Liver (tissue), 9 donors: ENCODE data around the gene MAP7D1. TPM values are rescaled to one million over a fixed set of nuclear protein-coding genes. Genes with fewer than 3 reads are reported as not detected.

ENCODE experiments used
- DNase-seq: peaks from one replicate; pipeline ENCODE4 v3.0.0-alpha.2; 2017; ENCODE audit warnings: low spot score
- H3K27ac ChIP-seq, 2 donors: one replicate each; pipeline ENCODE4 v1.7.0; 2013; ENCODE audit warnings: inconsistent platforms in 2 of 2, low read length in 2 of 2, control low read depth in 1 of 2, low read depth in 1 of 2, mild to moderate bottlenecking in 1 of 2
- H3K27me3 ChIP-seq, 4 donors: one replicate each; pipeline versions ENCODE4 v1.6.1 to v1.7.0; 2013; ENCODE audit warnings: low read length in 3 of 4, inconsistent platforms in 1 of 4, mild to moderate bottlenecking in 1 of 4, moderate library complexity in 1 of 4; ENCODE audit not compliant: control insufficient read depth in 4 of 4, insufficient read depth in 4 of 4
- H3K36me3 ChIP-seq, 4 donors: one replicate each; pipeline versions ENCODE4 v1.6.1 to v1.7.0; 2013; ENCODE audit warnings: low read length in 3 of 4, mild to moderate bottlenecking in 3 of 4, low read depth in 1 of 4, moderate library complexity in 1 of 4; ENCODE audit not compliant: control insufficient read depth in 4 of 4, insufficient read depth in 3 of 4
- H3K4me1 ChIP-seq, 4 donors: one replicate each; pipeline versions ENCODE4 v1.6.1 to v1.7.0; 2013; ENCODE audit warnings: low read length in 3 of 4, mild to moderate bottlenecking in 3 of 4, moderate library complexity in 1 of 4; ENCODE audit not compliant: control insufficient read depth in 4 of 4, insufficient read depth in 4 of 4
- H3K4me3 ChIP-seq, 3 donors: one replicate each; pipeline versions ENCODE4 v1.6.1 to v1.7.0; 2013; ENCODE audit warnings: low read length in 3 of 3, control low read depth in 1 of 3, low read depth in 1 of 3, mild to moderate bottlenecking in 1 of 3
- H3K9ac ChIP-seq, 2 donors: one replicate each; pipeline ENCODE4 v1.7.0; 2013; ENCODE audit warnings: low read length in 2 of 2, mild to moderate bottlenecking in 2 of 2, moderate library complexity in 2 of 2, control low read depth in 1 of 2, low read depth in 1 of 2
- H3K9me3 ChIP-seq, 4 donors: one replicate each; pipeline versions ENCODE4 v1.6.1 to v1.7.0; 2013; ENCODE audit warnings: low read length in 3 of 4; ENCODE audit not compliant: control insufficient read depth in 4 of 4
- ATF3 ChIP-seq: IDR thresholded peaks from 2 replicates; pipeline ENCODE4 v1.6.1; 2016; ENCODE audit warnings: antibody characterized with exemption
- CTCF ChIP-seq: fragments of 150-350 bp; IDR thresholded peaks from 2 replicates; pipeline ENCODE4 v1.5.1; 2017; ENCODE audit warnings: improper control_type of control experiment, low read depth, low read length; ENCODE audit not compliant: missing input control
- EGR1 ChIP-seq, 2 donors: IDR thresholded peaks; 2 replicates each; pipeline ENCODE4 v1.6.1; 2016 to 2018; ENCODE audit warnings: antibody characterized with exemption in 2 of 2, low read depth in 2 of 2
- FOXA1 ChIP-seq: IDR thresholded peaks from 2 replicates; pipeline ENCODE4 v1.6.1; 2016; ENCODE audit warnings: antibody characterized with exemption
- FOXA2 ChIP-seq: IDR thresholded peaks from 2 replicates; pipeline ENCODE4 v1.6.1; 2016; ENCODE audit warnings: antibody characterized with exemption
- GABPA ChIP-seq, 2 donors: IDR thresholded peaks in 1 of 2; conservative IDR thresholded peaks in 1 of 2; 2 replicates each; pipeline ENCODE4 v1.6.1; 2016; ENCODE audit warnings: antibody characterized with exemption in 2 of 2, mild to moderate bottlenecking in 1 of 2, moderate library complexity in 1 of 2
- HNF4A ChIP-seq, 2 donors: conservative IDR thresholded peaks; 2 replicates each; pipeline ENCODE4 v1.6.1; 2016; ENCODE audit warnings: antibody characterized with exemption in 2 of 2, mild to moderate bottlenecking in 2 of 2
- HNF4G ChIP-seq: IDR thresholded peaks from 2 replicates; pipeline ENCODE4 v1.6.1; 2016; ENCODE audit warnings: antibody characterized with exemption
- JUND ChIP-seq, 2 donors: IDR thresholded peaks; 2 replicates each; pipeline ENCODE4 v1.6.1; 2016; ENCODE audit warnings: antibody characterized with exemption in 2 of 2
- MAX ChIP-seq: IDR thresholded peaks from 2 replicates; pipeline ENCODE4 v1.6.1; 2016; ENCODE audit warnings: antibody characterized with exemption
- NR2F2 ChIP-seq: IDR thresholded peaks from 2 replicates; pipeline ENCODE4 v1.6.1; 2016; ENCODE audit warnings: antibody characterized with exemption
- RAD21 ChIP-seq, 2 donors: IDR thresholded peaks; 2 replicates each; pipeline ENCODE4 v1.6.1; 2016; ENCODE audit warnings: antibody characterized with exemption in 2 of 2, mild to moderate bottlenecking in 2 of 2
- REST ChIP-seq: IDR thresholded peaks from 2 replicates; pipeline ENCODE4 v1.6.1; 2016; ENCODE audit warnings: antibody characterized with exemption, mild to moderate bottlenecking
- RXRA ChIP-seq, 2 donors: IDR thresholded peaks; 2 replicates each; pipeline ENCODE4 v1.6.1; 2017 to 2018; ENCODE audit warnings: antibody characterized with exemption in 2 of 2, mild to moderate bottlenecking in 1 of 2
- SP1 ChIP-seq: IDR thresholded peaks from 2 replicates; pipeline ENCODE4 v1.6.1; 2018; ENCODE audit warnings: antibody characterized with exemption, mild to moderate bottlenecking
- TAF1 ChIP-seq: conservative IDR thresholded peaks from 2 replicates; pipeline ENCODE4 v1.6.1; 2016; ENCODE audit warnings: antibody characterized with exemption, mild to moderate bottlenecking
- YY1 ChIP-seq: IDR thresholded peaks from 2 replicates; pipeline ENCODE4 v1.6.1; 2016; ENCODE audit warnings: antibody characterized with exemption, mild to moderate bottlenecking
- ZBTB33 ChIP-seq: IDR thresholded peaks from 2 replicates; pipeline ENCODE4 v1.6.1; 2016; ENCODE audit warnings: antibody characterized with exemption
- WGBS: extraction: QIAGEN DNeasy Blood & Tissue Kit; methylation state at CpG from one replicate; pipeline ENCODE4 v1.1.7; 2013; 5-methylcytosine and 5-hydroxymethylcytosine counted together
- polyA plus RNA-seq, 2 donors: library from polyadenylated mRNA; stranded (reverse) in 1 of 2; unstranded in 1 of 2; fragments of 200-250 nt in 1 of 2; fragments of >200 nt in 1 of 2; fragmentation: Nextera tagmentation in 1 of 2; extraction: Ambion mirVana in 1 of 2; gene quantifications; one replicate each; pipeline versions ENCODE4 v1.2.1 to v1.2.3, GENCODE V29; 2013 to 2015
- total RNA-seq, 2 donors: library from RNA; depleted of rRNA; stranded (reverse); fragments of >200 nt; gene quantifications; one replicate each; pipeline ENCODE4 v1.2.3, GENCODE V29; 2014
- donor health status: healthy.
- donor health status: healthy.
- donor health status: healthy.
- donor health status: healthy.
- donor health status: healthy.

Gene MAP7D1
- total and polyA plus RNA-seq, 4 donors = 5.6 to 15.1 (median 12.9) TPM

GRCh38 chr1:36150296-36151133 lies 5.4 kb upstream of the MAP7D1 start:
- Histone ChIP-seq H3K27me3 (no peaks in the 10 kb centered on the region), H3K9ac (peak overlapping the region in 1 of 2 donors; percentile 26), H3K36me3 (peaks cover 0 to under 1% (median 0%) of the 10 kb centered on the region in 4 donors), H3K9me3 (no peaks in the 10 kb centered on the region), H3K4me3 (no peak overlapping the region), H3K4me1 (peaks cover 3 to 45% (median 35%) of the 10 kb centered on the region in 4 donors), H3K27ac (peak overlapping the region; percentile 69 to 76)
- DNase-seq = peak; percentile 82
- TF ChIP-seq JUND (IDR thresholded peaks at IDR 0.05) = peak; percentile 64 to 79
- peak; percentile 16 for TF ChIP-seq FOXA2
- TF ChIP-seq CTCF = no peak
- TF ChIP-seq YY1 = peak; percentile 67
- no peak for TF ChIP-seq ATF3
- TF ChIP-seq TAF1 = peak; percentile 61
- TF ChIP-seq GABPA (IDR thresholded peaks at IDR 0.05 in 1 of 2, conservative IDR thresholded peaks at IDR 0.05 in 1 of 2) = no peak
- peak; percentile 87 for TF ChIP-seq REST
- peak; percentile 85 for TF ChIP-seq SP1
- TF ChIP-seq EGR1 (IDR thresholded peaks at IDR 0.05; ENCODE audit: low read depth in 2 of 2) = no peak
- TF ChIP-seq RAD21 (IDR thresholded peaks at IDR 0.05) = peak; percentile 57 to 72
- no peak for TF ChIP-seq FOXA1
- peak; percentile 68 to 79 for TF ChIP-seq RXRA (IDR thresholded peaks at IDR 0.05)
- no peak for TF ChIP-seq MAX
- TF ChIP-seq NR2F2 = peak; percentile 30
- TF ChIP-seq HNF4A (conservative IDR thresholded peaks at IDR 0.05) = peak; percentile 12 to 41
- TF ChIP-seq HNF4G = no peak
- no peak for TF ChIP-seq ZBTB33
- WGBS = 21% methylated on average over 12 of the region's 12 CpGs
